CD4-positive, alpha-beta T cell treated with Interleukin-15 for 4 hours (primary cell): ENCODE measurements around the gene PPM1N.

Source experiments
- DNase-seq: peaks from one replicate; pipeline ENCODE4 v3.0.0-alpha.2; 2020; ENCODE audit warnings: low spot score

Gene PPM1N, protein sequence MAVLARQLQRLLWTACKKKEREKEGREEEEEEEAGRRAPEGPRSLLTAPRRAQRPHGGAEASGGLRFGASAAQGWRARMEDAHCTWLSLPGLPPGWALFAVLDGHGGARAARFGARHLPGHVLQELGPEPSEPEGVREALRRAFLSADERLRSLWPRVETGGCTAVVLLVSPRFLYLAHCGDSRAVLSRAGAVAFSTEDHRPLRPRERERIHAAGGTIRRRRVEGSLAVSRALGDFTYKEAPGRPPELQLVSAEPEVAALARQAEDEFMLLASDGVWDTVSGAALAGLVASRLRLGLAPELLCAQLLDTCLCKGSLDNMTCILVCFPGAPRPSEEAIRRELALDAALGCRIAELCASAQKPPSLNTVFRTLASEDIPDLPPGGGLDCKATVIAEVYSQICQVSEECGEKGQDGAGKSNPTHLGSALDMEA

GRCh38 chr19:45498411-45499195 lies at the start of gene PPM1N:
Gene PPM1N (plus strand): TSS chr19:45498443. CDS start chr19:45498473, 30 bp downstream.
- peak; percentile 67 for DNase-seq

DNA sequence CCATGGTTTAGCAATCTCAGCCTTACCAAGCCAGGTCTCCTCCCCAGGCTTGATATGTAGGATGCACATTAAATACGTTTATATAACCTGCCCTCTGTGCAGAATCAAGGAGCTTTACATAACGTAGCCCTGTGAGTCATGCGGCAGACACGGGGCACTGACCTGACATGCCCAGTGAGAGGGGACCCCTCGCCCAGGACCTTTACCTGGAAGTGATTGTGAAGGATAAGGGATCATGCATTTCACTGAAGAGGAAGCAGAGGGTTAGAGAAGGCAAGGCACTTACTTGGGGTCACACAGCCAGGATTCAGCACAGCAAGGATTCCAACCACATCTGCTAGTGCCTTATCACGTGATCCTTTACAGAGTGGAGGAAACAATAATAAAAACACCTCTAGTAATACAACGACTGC lies 49.4 kb upstream of the PPM1N start:
- peak; percentile 28 for DNase-seq

- peak; percentile 67 for DNase-seq
Observed at GRCh38 chr19:45450012-45450333, 48.3 kb upstream of the PPM1N start.

- DNase-seq, result peak; percentile 87
Observed at GRCh38 chr19:45451131-45451849, 47.0 kb upstream of the PPM1N start.

DNA sequence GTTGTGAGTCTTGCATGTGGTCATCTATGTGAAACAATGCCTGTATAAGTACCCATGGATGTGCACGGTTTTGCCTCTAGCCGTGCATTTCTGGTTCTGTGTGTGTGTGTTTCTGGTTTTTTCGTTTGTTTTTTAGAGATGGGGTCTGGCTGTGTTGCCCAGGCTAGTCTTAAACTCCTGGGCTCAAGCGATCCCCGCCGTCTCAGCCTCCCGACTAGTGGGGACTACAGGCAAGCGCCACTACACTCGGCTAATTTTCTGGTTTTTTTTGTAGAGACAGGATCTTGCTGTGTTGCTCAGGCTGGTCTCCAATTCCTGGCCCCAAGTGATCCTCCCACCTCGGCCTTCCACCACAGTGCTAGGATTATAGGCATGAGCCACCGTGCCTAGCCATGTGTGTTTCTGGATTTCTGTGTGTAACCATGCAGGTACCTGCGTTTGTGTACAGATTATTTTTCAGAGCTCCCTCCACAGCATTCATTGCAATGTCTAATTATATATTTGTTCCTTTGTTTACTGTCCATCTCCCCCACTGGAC lies 46.3 kb upstream of the PPM1N start:
- no peak for DNase-seq

- peak; percentile 76 for DNase-seq
Observed at GRCh38 chr19:45455707-45456499, 42.3 kb upstream of the PPM1N start.

GRCh38 chr19:45456500-45456815 lies 41.8 kb upstream of the PPM1N start:
- DNase-seq, result no peak

DNA sequence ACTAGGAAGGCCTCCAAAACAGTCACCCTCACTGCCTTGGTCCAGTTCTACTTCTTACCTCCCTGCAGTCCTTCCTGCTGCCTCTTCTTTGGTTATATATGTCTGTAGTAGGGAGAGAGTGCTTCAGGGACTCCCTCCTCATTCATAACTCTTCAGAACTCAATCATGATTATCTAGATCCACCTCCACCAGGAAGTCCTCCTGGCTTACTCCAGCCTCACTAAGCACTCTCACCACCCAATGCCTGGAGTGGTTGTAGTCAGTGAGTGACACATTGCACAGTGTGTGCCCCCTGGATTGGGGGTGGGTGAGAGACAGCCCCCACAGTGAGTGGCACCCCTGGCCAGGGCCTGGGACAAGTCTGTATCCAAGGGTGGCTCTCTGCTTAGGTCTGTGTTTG lies 40.5 kb upstream of the PPM1N start:
- DNase-seq, result no peak

GRCh38 chr19:45460807-45461347 lies 37.4 kb upstream of the PPM1N start:
- DNase-seq, result no peak

GRCh38 chr19:45462174-45462573 lies 36.1 kb upstream of the PPM1N start:
- no peak for DNase-seq

DNA sequence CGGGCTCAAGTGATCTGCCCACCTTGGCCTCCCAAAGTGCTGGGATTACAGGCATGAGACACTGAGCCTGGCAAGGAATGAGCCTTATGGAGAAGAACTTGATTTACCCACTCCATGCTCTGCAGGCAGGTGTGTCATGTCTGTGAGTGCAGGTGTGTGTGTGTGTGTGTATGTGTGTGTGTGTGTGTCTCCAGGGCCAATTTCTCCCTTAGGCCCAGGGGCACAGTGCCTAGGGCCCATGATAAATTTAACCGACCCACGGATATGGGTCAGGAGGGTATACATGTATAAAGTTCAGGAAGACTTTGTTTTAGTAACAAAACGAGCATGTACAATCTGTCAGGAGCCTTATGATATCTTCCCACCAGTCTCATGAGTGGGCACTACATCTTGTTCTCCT lies 35.0 kb upstream of the PPM1N start:
- no peak for DNase-seq

- DNase-seq, result no peak
Observed at GRCh38 chr19:45464274-45464673, 34.0 kb upstream of the PPM1N start.

DNA sequence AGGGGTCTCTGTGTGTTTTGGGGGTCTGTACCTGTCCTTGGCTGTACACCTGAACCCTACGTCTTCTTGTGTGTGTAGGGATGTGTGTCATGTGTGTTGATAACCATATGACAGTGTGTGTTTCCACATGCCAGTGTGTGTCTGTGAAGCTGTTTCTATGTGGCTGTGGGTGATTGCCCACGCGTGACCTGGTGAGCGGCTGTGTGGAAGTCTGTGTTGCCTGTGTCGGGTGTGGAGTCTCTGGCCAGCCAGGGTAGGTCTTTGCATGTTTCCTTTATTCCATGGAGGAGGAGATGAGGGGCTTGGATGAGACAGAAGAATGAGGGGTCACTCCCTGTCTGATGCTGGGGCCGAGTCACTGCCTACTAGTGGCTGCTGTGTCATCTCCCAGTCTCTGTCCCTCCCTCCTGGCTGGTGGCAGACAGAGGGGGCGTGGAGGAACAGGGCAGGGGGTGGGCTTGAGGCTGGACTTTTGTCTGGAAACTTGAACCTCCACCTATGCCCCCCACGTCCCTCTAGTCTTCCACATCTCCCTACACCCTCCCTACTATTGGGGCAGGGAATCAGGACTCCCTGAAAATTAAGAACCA lies 33.3 kb upstream of the PPM1N start:
- DNase-seq, result no peak

GRCh38 chr19:45467115-45467455 lies 31.2 kb upstream of the PPM1N start:
- DNase-seq, result no peak

- DNase-seq, result peak; percentile 96
Observed at GRCh38 chr19:45467456-45468158, 30.6 kb upstream of the PPM1N start, which contains the start of gene FOSB. Gene FOSB (plus strand): TSS chr19:45467996. CDS start chr19:45468587, 591 bp downstream.

GRCh38 chr19:45468159-45468651 lies 30.0 kb upstream of the PPM1N start:
- DNase-seq, result no peak

GRCh38 chr19:45468803-45469131 lies 29.5 kb upstream of the PPM1N start:
- DNase-seq, result no peak

DNA sequence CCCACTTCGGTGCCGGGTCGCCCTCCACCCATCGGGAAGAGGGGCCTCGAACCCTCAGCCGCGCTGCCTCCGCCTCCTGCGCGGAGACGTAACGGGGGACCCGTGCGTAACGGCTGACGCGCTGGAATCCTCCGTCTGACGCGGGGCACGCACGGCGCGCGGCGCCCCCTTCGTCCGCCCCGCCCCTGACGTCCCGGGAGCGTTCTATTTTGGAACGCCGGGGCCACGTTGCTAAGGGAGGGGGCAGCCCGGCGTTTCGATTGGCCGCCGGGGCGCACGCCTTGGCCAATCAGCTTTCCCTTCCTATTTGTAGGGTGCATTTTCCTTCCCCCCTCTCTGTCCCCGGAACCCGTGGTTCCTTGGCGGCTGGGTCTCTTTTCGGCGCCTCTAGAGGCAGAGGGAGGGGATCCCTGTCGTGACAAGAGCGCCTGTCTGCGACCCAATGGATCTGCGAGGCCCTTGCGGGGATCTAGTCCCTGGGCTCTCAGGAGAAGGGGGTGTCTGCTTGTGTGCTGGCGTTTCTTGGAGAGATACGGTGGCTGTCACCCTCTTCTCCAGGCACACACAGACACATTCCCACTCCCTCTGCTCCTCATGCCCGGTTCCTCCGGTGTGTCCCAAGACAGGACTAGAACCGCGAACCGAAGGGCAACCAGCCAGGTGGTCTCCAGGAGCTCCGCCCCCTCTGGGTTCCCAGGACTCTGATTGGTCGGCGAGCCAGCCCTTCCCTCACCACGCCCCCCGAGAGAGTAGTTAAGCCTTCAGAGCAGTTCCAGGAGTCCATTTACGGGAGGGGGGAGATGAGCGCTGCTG lies 28.9 kb upstream of the PPM1N start:
- DNase-seq, result peak; percentile 95

- DNase-seq, result peak; percentile 34
Observed at GRCh38 chr19:45469945-45470761, 28.1 kb upstream of the PPM1N start.
